ENCODE measurements around the gene OR2T12.

- no peak for TF ChIP-seq CTCF (IDR thresholded peaks at IDR 0.05; ENCODE audit: low read depth, low read length)
- no peak for TF ChIP-seq EZH2phosphoT487 (IDR thresholded peaks at IDR 0.05; ENCODE audit: low read depth)
These were observed at the start of gene OR2T12 for GRCh38 chr1:248303324-248303723.

All from OCI-LY3 (cell line).